IgD-negative memory B cell (primary cell): ENCODE data around the gene HTR4. TPM values are rescaled to one million over a fixed set of nuclear protein-coding genes. Genes with fewer than 3 reads are reported as not detected.
"Not testable (repeated sequence)": the region's sequence is repeated elsewhere in the genome, so short reads cannot be mapped to it uniquely, and the experiment has no call there.

ENCODE experiments used
- H3K27ac Mint-ChIP-seq, 3 donors: one replicate each; pipeline ENCODE4 v1.8.0; 2020 to 2022; ENCODE audit warnings: mild to moderate bottlenecking in 3 of 3, mixed read lengths in 3 of 3, moderate library complexity in 1 of 3
- H3K27me3 Mint-ChIP-seq: one replicate; pipeline ENCODE4 v1.8.0; 2021; ENCODE audit warnings: mixed read lengths
- H3K36me3 Mint-ChIP-seq: one replicate; pipeline ENCODE4 v1.8.0; 2020; ENCODE audit warnings: mild to moderate bottlenecking, mixed read lengths
- H3K4me1 Mint-ChIP-seq, 3 donors: one replicate each; pipeline ENCODE4 v1.8.0; 2020 to 2022; ENCODE audit warnings: mixed read lengths in 3 of 3, mild to moderate bottlenecking in 1 of 3
- H3K4me3 Mint-ChIP-seq, 4 donors: one replicate each; pipeline ENCODE4 v1.8.0; 2020 to 2022; ENCODE audit warnings: mild to moderate bottlenecking in 4 of 4, mixed read lengths in 4 of 4, moderate library complexity in 3 of 4
- H3K9me3 Mint-ChIP-seq, 3 donors: one replicate each; pipeline ENCODE4 v1.8.0; 2020 to 2021; ENCODE audit warnings: mixed read lengths in 3 of 3, mild to moderate bottlenecking in 1 of 3
- polyA plus RNA-seq: library from polyadenylated mRNA; unstranded; fragments of 300-500 nt; fragmentation: Illumina TruSeq; gene quantifications from one replicate; pipeline ENCODE4 v1.2.3, GENCODE V29; 2021

Gene HTR4
- polyA plus RNA-seq, 1 donor from 2014 or later = not detected

- no peaks in the 10 kb centered on the region for H3K4me1 Mint-ChIP-seq
- H3K36me3 Mint-ChIP-seq = no peaks in the 10 kb centered on the region
- peaks cover 2% of the 10 kb centered on the region for H3K27me3 Mint-ChIP-seq
- H3K27ac Mint-ChIP-seq = no peak overlapping the region
- no peaks in the 10 kb centered on the region for H3K9me3 Mint-ChIP-seq
- H3K4me3 Mint-ChIP-seq = no peak overlapping the region
Measured at GRCh38 chr5:148554621-148555020, 99.7 kb downstream of the HTR4 start.

- no peak overlapping the region for H3K27ac Mint-ChIP-seq
- no peaks in the 10 kb centered on the region for H3K36me3 Mint-ChIP-seq
- no peak overlapping the region for H3K4me3 Mint-ChIP-seq
- no peaks in the 10 kb centered on the region for H3K4me1 Mint-ChIP-seq
- peaks cover 0 to 8% (median 0%) of the 10 kb centered on the region in 3 donors for H3K9me3 Mint-ChIP-seq
- H3K27me3 Mint-ChIP-seq = peaks cover 1% of the 10 kb centered on the region
Measured at GRCh38 chr5:148543727-148544126, 110.6 kb downstream of the HTR4 start.

GRCh38 chr5:148542812-148543211 is 111.5 kb downstream of the HTR4 start:
- Mint-ChIP-seq H3K4me1 (no peaks in the 10 kb centered on the region), H3K9me3 (peaks cover 0 to 10% (median 0%) of the 10 kb centered on the region in 3 donors), H3K4me3 (no peak overlapping the region), H3K36me3 (no peaks in the 10 kb centered on the region), H3K27me3 (peaks cover 1% of the 10 kb centered on the region), H3K27ac (no peak overlapping the region)

DNA sequence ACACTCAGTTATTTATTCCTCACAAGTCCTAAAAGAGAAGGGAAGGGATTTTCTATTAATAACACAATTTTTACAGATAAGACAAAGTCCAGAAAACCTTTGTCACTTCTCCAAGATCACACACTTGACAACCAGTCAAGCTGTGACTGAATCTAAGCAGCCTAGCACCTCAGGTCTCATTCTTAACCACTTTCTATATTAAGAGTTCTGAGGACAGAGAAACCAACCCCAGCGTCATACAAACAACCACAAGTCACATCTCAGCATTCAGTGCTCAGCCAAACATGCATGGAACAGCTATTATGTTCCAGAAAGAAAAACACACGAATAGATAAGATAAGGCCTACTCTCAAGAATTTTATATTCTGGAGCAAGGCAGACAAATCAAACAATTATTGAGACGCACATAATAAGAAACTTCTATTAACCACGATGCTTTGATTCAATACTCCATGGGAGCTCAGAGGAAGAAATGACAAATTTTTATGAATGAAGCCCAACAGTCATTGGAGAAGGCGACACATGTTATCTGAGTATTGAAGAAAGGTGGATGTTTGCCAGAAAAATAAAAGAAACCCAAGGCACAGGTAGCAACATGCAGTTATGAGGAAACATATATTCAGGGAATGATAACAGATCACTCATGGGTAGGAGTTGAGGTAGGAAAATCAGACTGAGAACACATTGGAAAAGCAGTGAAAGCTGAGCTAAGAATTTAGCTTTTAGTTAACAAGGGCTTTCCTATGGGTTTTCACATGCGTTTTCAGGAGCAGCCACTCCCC is 113.1 kb downstream of the HTR4 start:
- peaks cover 0 to 10% (median 0%) of the 10 kb centered on the region in 3 donors for H3K9me3 Mint-ChIP-seq
- H3K36me3 Mint-ChIP-seq = no peaks in the 10 kb centered on the region
- peaks cover 1% of the 10 kb centered on the region for H3K27me3 Mint-ChIP-seq
- no peak overlapping the region for H3K27ac Mint-ChIP-seq
- H3K4me3 Mint-ChIP-seq = no peak overlapping the region
- H3K4me1 Mint-ChIP-seq = no peaks in the 10 kb centered on the region

GRCh38 chr5:148540647-148541046 is 113.7 kb downstream of the HTR4 start:
- H3K36me3 Mint-ChIP-seq = no peaks in the 10 kb centered on the region
- no peaks in the 10 kb centered on the region for H3K4me1 Mint-ChIP-seq
- no peak overlapping the region for H3K27ac Mint-ChIP-seq
- H3K27me3 Mint-ChIP-seq = peaks cover 1% of the 10 kb centered on the region
- H3K9me3 Mint-ChIP-seq = peaks cover 0 to 10% (median 0%) of the 10 kb centered on the region in 3 donors
- no peak overlapping the region for H3K4me3 Mint-ChIP-seq

- peaks cover 0 to 10% (median 0%) of the 10 kb centered on the region in 3 donors for H3K9me3 Mint-ChIP-seq
- no peaks in the 10 kb centered on the region for H3K4me1 Mint-ChIP-seq
- H3K36me3 Mint-ChIP-seq = no peaks in the 10 kb centered on the region
- no peak overlapping the region for H3K27ac Mint-ChIP-seq
- H3K4me3 Mint-ChIP-seq = no peak overlapping the region
- H3K27me3 Mint-ChIP-seq = peaks cover 1% of the 10 kb centered on the region
Measured at GRCh38 chr5:148539851-148540250, 114.5 kb downstream of the HTR4 start.

DNA sequence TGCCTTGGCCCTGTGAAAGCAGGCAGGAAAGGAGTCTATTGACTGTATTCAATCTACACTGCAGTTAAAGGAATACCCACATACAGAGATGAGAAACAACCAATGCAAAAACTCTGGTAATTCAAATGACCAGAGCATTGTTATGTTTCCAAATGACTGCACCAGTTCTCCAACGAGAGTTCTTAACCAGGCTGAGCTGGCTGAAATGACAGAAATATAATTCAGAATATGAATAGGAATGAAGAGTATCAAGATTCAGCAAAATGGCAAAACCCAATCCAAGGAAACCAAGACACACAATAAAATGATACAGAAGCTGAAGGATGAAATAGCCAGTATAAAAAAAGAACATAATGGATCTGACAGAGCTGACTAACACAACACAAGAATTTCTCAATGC is 119.1 kb downstream of the HTR4 start:
- no peak overlapping the region for H3K27ac Mint-ChIP-seq
- peaks cover 1% of the 10 kb centered on the region for H3K27me3 Mint-ChIP-seq
- H3K36me3 Mint-ChIP-seq = no peaks in the 10 kb centered on the region
- no peaks in the 10 kb centered on the region for H3K4me1 Mint-ChIP-seq
- H3K4me3 Mint-ChIP-seq = no peak overlapping the region
- peaks cover 0 to 15% (median 0%) of the 10 kb centered on the region in 3 donors for H3K9me3 Mint-ChIP-seq

GRCh38 chr5:148532969-148533670 is 121.2 kb downstream of the HTR4 start:
- no peaks in the 10 kb centered on the region for H3K4me1 Mint-ChIP-seq

GRCh38 chr5:148529450-148529849 is 124.9 kb downstream of the HTR4 start:
- H3K27me3 Mint-ChIP-seq, H3K4me3 Mint-ChIP-seq, H3K4me1 Mint-ChIP-seq, H3K27ac Mint-ChIP-seq, H3K36me3 Mint-ChIP-seq: not testable (repeated sequence)
- H3K9me3 Mint-ChIP-seq = peaks cover 4 to 16% (median 8%) of the 10 kb centered on the region in 3 donors

More at GRCh38 chr5:148532969-148533670, 121.2 kb downstream of the HTR4 start:
- H3K9me3 Mint-ChIP-seq = peaks cover 3 to 16% (median 8%) of the 10 kb centered on the region in 3 donors
- no peaks in the 10 kb centered on the region for H3K36me3 Mint-ChIP-seq
- peaks cover 1% of the 10 kb centered on the region for H3K27me3 Mint-ChIP-seq
- no peak overlapping the region for H3K4me3 Mint-ChIP-seq
- no peak overlapping the region for H3K27ac Mint-ChIP-seq

- H3K27me3 Mint-ChIP-seq = peaks cover 9% of the 10 kb centered on the region
- H3K4me3 Mint-ChIP-seq = no peak overlapping the region
- no peaks in the 10 kb centered on the region for H3K4me1 Mint-ChIP-seq
- peaks cover 4 to 13% (median 6%) of the 10 kb centered on the region in 3 donors for H3K9me3 Mint-ChIP-seq
- H3K27ac Mint-ChIP-seq = peak overlapping the region in 1 of 3 donors; percentile 47
- no peaks in the 10 kb centered on the region for H3K36me3 Mint-ChIP-seq
Measured at GRCh38 chr5:148524721-148525120, 129.6 kb downstream of the HTR4 start.

DNA sequence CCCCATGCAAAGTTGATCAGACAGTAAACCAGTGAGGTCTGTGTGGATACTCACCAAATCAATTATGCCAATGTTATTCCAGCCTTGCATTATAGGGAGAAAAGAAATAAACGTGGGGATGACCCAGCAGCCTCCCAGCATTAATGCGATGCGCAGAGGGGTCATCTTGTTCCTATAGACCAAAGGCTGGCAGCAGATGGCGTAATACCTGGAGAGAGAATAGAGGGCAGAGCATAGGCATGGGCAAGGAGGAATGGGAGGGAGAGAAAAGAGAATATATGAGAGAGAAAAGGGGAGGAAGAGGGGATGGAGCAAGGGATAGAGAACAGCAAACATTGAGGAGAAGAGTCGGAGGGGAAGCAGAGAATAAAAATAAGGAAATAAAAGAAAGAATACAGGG is 131.2 kb downstream of the HTR4 start:
- H3K4me1 Mint-ChIP-seq = no peaks in the 10 kb centered on the region
- H3K36me3 Mint-ChIP-seq = no peaks in the 10 kb centered on the region
- no peak overlapping the region for H3K4me3 Mint-ChIP-seq
- H3K9me3 Mint-ChIP-seq = peaks cover 0 to 3% (median under 1%) of the 10 kb centered on the region in 3 donors
- no peak overlapping the region for H3K27ac Mint-ChIP-seq
- H3K27me3 Mint-ChIP-seq = peaks cover 9% of the 10 kb centered on the region

DNA sequence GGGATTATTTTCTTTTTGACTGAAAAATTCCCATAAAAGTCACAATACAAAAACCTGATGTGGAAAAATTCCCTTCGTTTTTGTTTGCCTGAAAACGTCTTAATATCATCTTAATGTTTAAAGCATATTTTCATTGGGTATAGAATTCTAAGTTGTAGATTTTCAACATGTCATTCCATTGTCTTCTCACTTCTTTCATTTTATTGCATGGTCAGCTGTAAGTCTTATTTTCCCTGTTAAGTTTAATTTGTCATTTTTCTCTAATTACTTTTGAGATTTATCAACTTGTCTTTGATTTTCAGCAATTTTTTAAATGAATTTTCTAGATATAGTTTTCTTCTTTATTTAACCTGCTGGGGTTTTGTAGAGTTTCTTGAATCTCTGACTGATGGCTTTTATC is 138.9 kb downstream of the HTR4 start:
- no peaks in the 10 kb centered on the region for H3K36me3 Mint-ChIP-seq
- H3K4me1 Mint-ChIP-seq = no peaks in the 10 kb centered on the region
- H3K27me3 Mint-ChIP-seq = peaks cover 1% of the 10 kb centered on the region
- peaks cover 0 to 5% (median 3%) of the 10 kb centered on the region in 3 donors for H3K9me3 Mint-ChIP-seq
- no peak overlapping the region for H3K27ac Mint-ChIP-seq
- no peak overlapping the region for H3K4me3 Mint-ChIP-seq

- no peak overlapping the region for H3K4me3 Mint-ChIP-seq
- peaks cover 1% of the 10 kb centered on the region for H3K27me3 Mint-ChIP-seq
- H3K36me3 Mint-ChIP-seq = no peaks in the 10 kb centered on the region
- H3K27ac Mint-ChIP-seq = no peak overlapping the region
- H3K4me1 Mint-ChIP-seq = no peaks in the 10 kb centered on the region
- peaks cover 3 to 5% (median 3%) of the 10 kb centered on the region in 3 donors for H3K9me3 Mint-ChIP-seq
Measured at GRCh38 chr5:148514344-148514743, 140.0 kb downstream of the HTR4 start.

GRCh38 chr5:148512498-148512897 is 141.8 kb downstream of the HTR4 start:
- Mint-ChIP-seq H3K4me1 (peaks cover 0 to 2% (median 0%) of the 10 kb centered on the region in 3 donors), H3K27me3 (peaks cover 1% of the 10 kb centered on the region), H3K27ac (no peak overlapping the region), H3K4me3 (no peak overlapping the region), H3K36me3 (no peaks in the 10 kb centered on the region), H3K9me3 (peaks cover 3 to 5% (median 3%) of the 10 kb centered on the region in 3 donors)

DNA sequence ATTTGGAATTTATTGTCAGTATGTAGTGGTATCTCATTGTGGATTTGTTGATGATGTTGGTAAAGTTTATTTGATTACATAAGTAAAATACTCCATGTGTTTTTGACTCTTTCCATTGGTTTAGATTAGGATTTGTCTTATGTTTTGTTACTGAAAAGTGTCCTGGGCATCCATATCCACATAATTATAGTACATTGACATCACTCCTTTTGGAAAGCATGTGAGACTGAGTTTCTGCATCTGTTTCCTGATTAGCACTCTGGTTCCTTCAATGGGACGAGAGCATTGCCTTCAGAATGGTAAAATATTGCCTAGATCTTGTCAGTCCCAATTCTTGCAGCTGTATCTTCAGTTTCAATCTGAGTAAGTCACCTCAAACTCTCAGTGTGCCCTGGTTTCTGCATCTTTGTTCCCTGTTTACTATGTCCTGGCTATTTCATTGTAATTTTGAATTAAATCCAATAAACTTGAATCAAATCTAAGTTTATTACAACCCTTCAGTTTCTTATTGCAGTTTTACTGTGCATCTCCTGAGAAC is 142.4 kb downstream of the HTR4 start:
- Mint-ChIP-seq H3K27ac (no peak overlapping the region), H3K4me1 (peaks cover 0 to 2% (median 0%) of the 10 kb centered on the region in 3 donors), H3K9me3 (peaks cover 3 to 5% (median 3%) of the 10 kb centered on the region in 3 donors), H3K27me3 (peaks cover 1% of the 10 kb centered on the region), H3K4me3 (no peak overlapping the region), H3K36me3 (no peaks in the 10 kb centered on the region)
